H9 (cell line): ENCODE results near the gene FANCC. TPM values are rescaled to one million over a fixed set of nuclear protein-coding genes. Genes with fewer than 3 reads are reported as not detected.

Experiments
- DNase-seq: peaks from one replicate; pipeline ENCODE4 v3.0.0-alpha.2; 2017
- H2AFZ ChIP-seq: one replicate; pipeline ENCODE4 v1.6.1; 2013; ENCODE audit warnings: mild to moderate bottlenecking, low read length, control low read depth, moderate library complexity
- H2AK5ac ChIP-seq: 2 replicates; pipeline ENCODE4 v1.6.1; 2013; ENCODE audit warnings: low read length, control low read depth, mixed read lengths; ENCODE audit not compliant: insufficient read length
- H2BK120ac ChIP-seq: one replicate; pipeline ENCODE4 v1.6.1; 2013; ENCODE audit warnings: low read depth, mild to moderate bottlenecking, low read length, control low read depth, inconsistent platforms; ENCODE audit not compliant: poor library complexity, severe bottlenecking
- H2BK12ac ChIP-seq: 2 replicates; pipeline ENCODE4 v1.6.1; 2013; ENCODE audit warnings: low read length, control low read depth, mixed read lengths, low read depth; ENCODE audit not compliant: insufficient read length
- H2BK15ac ChIP-seq: 2 replicates; pipeline ENCODE4 v1.6.1; 2013; ENCODE audit warnings: low read depth, low read length, control low read depth
- H2BK20ac ChIP-seq: one replicate; pipeline ENCODE4 v1.6.1; 2013; ENCODE audit warnings: low read depth, mild to moderate bottlenecking, low read length, control low read depth, inconsistent platforms; ENCODE audit not compliant: poor library complexity, severe bottlenecking
- H2BK5ac ChIP-seq: 2 replicates; pipeline ENCODE4 v1.6.1; 2013; ENCODE audit warnings: low read length, control low read depth, mixed read lengths; ENCODE audit not compliant: insufficient read length
- H3K14ac ChIP-seq: 2 replicates; pipeline ENCODE4 v1.6.1; 2013; ENCODE audit warnings: low read length, control low read depth; ENCODE audit not compliant: insufficient read depth
- H3K18ac ChIP-seq: 2 replicates; pipeline ENCODE4 v1.6.1; 2013; ENCODE audit warnings: low read depth, mild to moderate bottlenecking, mixed read lengths, low read length, control low read depth; ENCODE audit not compliant: insufficient read length
- H3K23ac ChIP-seq: 2 replicates; pipeline ENCODE4 v1.6.1; 2013; ENCODE audit warnings: low read length, control low read depth, mixed read lengths, low read depth; ENCODE audit not compliant: insufficient read length
- H3K23me2 ChIP-seq: 2 replicates; pipeline ENCODE4 v1.6.1; 2013; ENCODE audit warnings: low read depth, mild to moderate bottlenecking, mixed read lengths, low read length, control low read depth; ENCODE audit not compliant: insufficient read length, poor library complexity, severe bottlenecking
- H3K27ac ChIP-seq: 2 replicates; pipeline ENCODE4 v1.5.1; 2013; ENCODE audit warnings: low read length, control low read depth, mixed read lengths, low read depth; ENCODE audit not compliant: insufficient read length
- H3K27me3 ChIP-seq: 2 replicates; pipeline ENCODE4 v1.6.1; 2013; ENCODE audit warnings: low read length, control low read depth, inconsistent platforms; ENCODE audit not compliant: insufficient read depth
- H3K4ac ChIP-seq: 2 replicates; pipeline ENCODE4 v1.6.1; 2013; ENCODE audit warnings: low read depth, mild to moderate bottlenecking, control low read depth, inconsistent platforms, low read length, moderate library complexity
- H3K4me1 ChIP-seq: 2 replicates; pipeline ENCODE4 v1.6.1; 2013; ENCODE audit warnings: low read length, control low read depth, inconsistent platforms; ENCODE audit not compliant: insufficient read depth
- H3K4me2 ChIP-seq: 2 replicates; pipeline ENCODE4 v1.6.1; 2013; ENCODE audit warnings: low read length, control low read depth, mixed read lengths; ENCODE audit not compliant: insufficient read length, insufficient read depth
- H3K56ac ChIP-seq: 2 replicates; pipeline ENCODE4 v1.6.1; 2013; ENCODE audit warnings: low read depth, mild to moderate bottlenecking, mixed read lengths, low read length, control low read depth; ENCODE audit not compliant: insufficient read length
- H3K79me1 ChIP-seq: 2 replicates; pipeline ENCODE4 v1.6.1; 2013; ENCODE audit warnings: low read depth, mild to moderate bottlenecking, moderate library complexity, low read length, control low read depth, inconsistent platforms; ENCODE audit not compliant: insufficient read depth, poor library complexity, severe bottlenecking
- H3K79me2 ChIP-seq: 2 replicates; pipeline ENCODE4 v1.6.1; 2013; ENCODE audit warnings: low read length, control low read depth, inconsistent platforms; ENCODE audit not compliant: insufficient read depth
- H3K9ac ChIP-seq: 2 replicates; pipeline ENCODE4 v1.6.1; 2013; ENCODE audit warnings: low read length, control low read depth, mixed read lengths; ENCODE audit not compliant: insufficient read length; ENCODE audit errors: extremely low read depth
- H3K9me3 ChIP-seq: one replicate; pipeline ENCODE4 v1.6.1; 2013; ENCODE audit warnings: low read depth, low read length, inconsistent platforms; ENCODE audit not compliant: control insufficient read depth
- H3T11ph ChIP-seq: one replicate; pipeline ENCODE4 v1.6.1; 2013; ENCODE audit warnings: mild to moderate bottlenecking, low read length, control low read depth, inconsistent platforms
- H4K20me1 ChIP-seq: one replicate; pipeline ENCODE4 v1.6.1; 2013; ENCODE audit not compliant: control insufficient read depth, insufficient read length, insufficient read depth
- H4K5ac ChIP-seq: 2 replicates; pipeline ENCODE4 v1.6.1; 2013; ENCODE audit warnings: low read depth, mild to moderate bottlenecking, mixed read lengths, low read length, control low read depth; ENCODE audit not compliant: insufficient read length
- H4K8ac ChIP-seq: replicated peaks from 2 replicates; pipeline ENCODE4 v1.6.1; 2013; ENCODE audit warnings: low read length, control low read depth, mixed read lengths, low read depth; ENCODE audit not compliant: insufficient read length
- H4K91ac ChIP-seq: 2 replicates; pipeline ENCODE4 v1.6.1; 2013; ENCODE audit warnings: low read depth, mild to moderate bottlenecking, moderate library complexity, mixed read lengths, low read length, control low read depth; ENCODE audit not compliant: insufficient read length
- H3K27ac Mint-ChIP-seq, 3 experiments: 2 replicates in 2 of 3; 3 replicates in 1 of 3; pipeline ENCODE4 v1.8.0; 2020 to 2021; ENCODE audit warnings: mixed read lengths in 3 of 3, mild to moderate bottlenecking in 1 of 3, moderate library complexity in 1 of 3
- H3K27me3 Mint-ChIP-seq: 2 replicates; pipeline ENCODE4 v1.8.0; 2021; ENCODE audit warnings: low read depth, mild to moderate bottlenecking, moderate library complexity, mixed read lengths
- H3K36me3 Mint-ChIP-seq, 3 experiments: 2 replicates in 2 of 3; 3 replicates in 1 of 3; pipeline ENCODE4 v1.8.0; 2020 to 2021; ENCODE audit warnings: low read depth in 3 of 3, mixed read lengths in 3 of 3; ENCODE audit not compliant: insufficient read depth in 1 of 3
- H3K4me1 Mint-ChIP-seq, 2 experiments: 2 replicates each; pipeline ENCODE4 v1.8.0; 2020; ENCODE audit warnings: mixed read lengths in 2 of 2
- H3K4me3 Mint-ChIP-seq, 2 experiments: 2 replicates in 1 of 2; 3 replicates in 1 of 2; pipeline ENCODE4 v1.8.0; 2020 to 2021; ENCODE audit warnings: mild to moderate bottlenecking in 2 of 2, mixed read lengths in 2 of 2, moderate library complexity in 1 of 2
- H3K9me3 Mint-ChIP-seq, 2 experiments: 2 replicates in 1 of 2; 3 replicates in 1 of 2; pipeline ENCODE4 v1.8.0; 2020; ENCODE audit warnings: mild to moderate bottlenecking in 2 of 2, mixed read lengths in 2 of 2, moderate library complexity in 1 of 2
- CTCF ChIP-seq: fragments of 200-600 bp; sonication (generic); conservative IDR thresholded peaks from 3 replicates; pipeline ENCODE4 v1.8.0; 2021; ENCODE audit warnings: antibody characterized with exemption, mild to moderate bottlenecking
- WGBS: extraction: QIAGEN DNeasy Blood & Tissue Kit; methylation state at CpG from one replicate; pipeline ENCODE4 v1.1.7; 2013; ENCODE audit warnings: missing lambda C conversion rate, low lambda C conversion rate, mixed read lengths; ENCODE audit not compliant: insufficient read length; ENCODE audit errors: extremely low coverage; 5-methylcytosine and 5-hydroxymethylcytosine counted together
- total RNA-seq: library from RNA; stranded (reverse); gene quantifications from 2 replicates; pipeline ENCODE4 v1.2.1, GENCODE V29; 2021

FANCC gene
- total RNA-seq, 1 experiment from 2014 or later: 14.6 TPM

- Histone ChIP-seq H2BK12ac (no peak overlapping the region), H3K27ac (no peak overlapping the region), H2BK5ac (no peak overlapping the region), H3K9ac (no peak overlapping the region), H3K14ac (no peak overlapping the region), H3K23me2 (no peaks in the 10 kb centered on the region), H3K4ac (no peak overlapping the region), H3K4me2 (no peak overlapping the region), H3K9me3 (peaks cover 11% of the 10 kb centered on the region), H3K4me1 (no peaks in the 10 kb centered on the region; the same call in 1 of the 2 replicates), H2AFZ (no peak overlapping the region), H4K8ac (no peak overlapping the region), H4K5ac (no peak overlapping the region), H2BK15ac (no peak overlapping the region), H3K18ac (no peak overlapping the region), H3K56ac (no peak overlapping the region), H2BK20ac (no peak overlapping the region), H3K79me1 (no peaks in the 10 kb centered on the region), H3K79me2 (no peaks in the 10 kb centered on the region), H4K20me1 (no peaks in the 10 kb centered on the region), H4K91ac (no peak overlapping the region), H3K27me3 (no peaks in the 10 kb centered on the region), H2BK120ac (no peak overlapping the region), H3K23ac (no peak overlapping the region), H3T11ph (no peak overlapping the region), H2AK5ac (no peak overlapping the region)
- no peak overlapping the region for H3K4me3 Mint-ChIP-seq
- H3K27me3 Mint-ChIP-seq: peaks cover 3% of the 10 kb centered on the region
- H3K27ac Mint-ChIP-seq: no peak overlapping the region
- peaks cover 8 to 29% (median 20%) of the 10 kb centered on the region in 3 experiments; a peak in 6 of 7 replicates for H3K36me3 Mint-ChIP-seq
- TF ChIP-seq CTCF: no peak
- peaks cover 49 to 56% of the 10 kb centered on the region in 2 experiments for H3K9me3 Mint-ChIP-seq
- no CpG with 5 or more reads among the region's 1 CpG for WGBS
- H3K4me1 Mint-ChIP-seq: peaks cover 5% of the 10 kb centered on the region in 2 experiments; a peak in 3 of 4 replicates
- no peak for DNase-seq
Observed at GRCh38 chr9:95325221-95325620, 7.7 kb upstream of the FANCC start.
